GM19395 (cell line): ENCODE results near the gene DRD5.
"Not testable (repeated sequence)": the region's sequence is repeated elsewhere in the genome, so short reads cannot be mapped to it uniquely, and the experiment has no call there.

Source experiments
- ATAC-seq: cut with Tn5 transposase; IDR thresholded peaks from one replicate; pipeline ENCODE4 v1.9.1; 2021; ENCODE audit warnings: mild to moderate bottlenecking, moderate library complexity; ENCODE audit not compliant: unreplicated experiment

Gene DRD5

GRCh38 chr4:9781343-9782135, at the start of gene DRD5:
DRD5 (plus strand) TSS chr4:9781634; CDS start chr4:9782030, 396 bp downstream.
- ATAC-seq = no peak

DNA sequence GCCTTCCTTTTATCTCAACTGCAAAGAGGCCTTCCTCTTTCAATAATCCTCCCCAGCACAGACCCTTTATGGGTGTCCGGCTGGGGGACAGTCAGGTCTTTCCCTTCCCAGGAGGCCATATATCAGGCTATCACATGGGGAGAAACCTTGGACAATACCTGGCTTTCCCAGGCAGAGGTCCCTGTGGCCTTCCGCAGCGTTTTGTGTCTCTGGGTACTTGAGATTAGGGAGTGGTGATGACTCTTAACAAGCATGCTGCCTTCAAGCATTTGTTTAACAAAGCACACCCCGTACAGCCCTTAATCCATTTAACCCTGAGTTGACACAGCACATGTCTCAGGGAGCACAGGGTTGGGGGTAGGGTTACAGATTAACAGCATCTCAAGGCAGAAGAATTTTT, 49.2 kb upstream of the DRD5 start:
- not testable (repeated sequence) for ATAC-seq

- no peak for ATAC-seq
These were observed 45.9 kb upstream of the DRD5 start for GRCh38 chr4:9735515-9735914.

DNA sequence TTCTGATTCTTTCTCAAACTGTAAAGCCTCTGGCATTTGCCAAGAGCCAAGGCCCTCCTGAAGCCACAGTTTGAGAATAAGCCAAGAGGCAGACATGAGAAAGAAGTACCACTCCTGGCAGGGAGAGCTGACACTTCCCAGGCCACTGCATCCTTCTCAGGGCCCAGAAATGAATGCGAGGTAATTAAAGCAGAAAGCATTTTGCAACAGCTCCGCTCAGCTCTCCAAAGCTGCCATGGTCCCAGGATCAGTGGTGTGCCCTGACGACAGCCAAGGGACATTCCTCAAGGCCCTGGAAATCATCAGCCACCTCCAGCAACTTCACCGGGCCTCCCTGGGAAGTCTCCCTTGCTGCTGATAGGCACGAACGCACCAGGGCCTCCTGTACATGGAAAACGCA, 44.2 kb upstream of the DRD5 start:
- ATAC-seq = not testable (repeated sequence)

GRCh38 chr4:9743789-9744188, 37.6 kb upstream of the DRD5 start:
- not testable (repeated sequence) for ATAC-seq

GRCh38 chr4:9745782-9746181, 35.7 kb upstream of the DRD5 start:
- ATAC-seq = no peak

DNA sequence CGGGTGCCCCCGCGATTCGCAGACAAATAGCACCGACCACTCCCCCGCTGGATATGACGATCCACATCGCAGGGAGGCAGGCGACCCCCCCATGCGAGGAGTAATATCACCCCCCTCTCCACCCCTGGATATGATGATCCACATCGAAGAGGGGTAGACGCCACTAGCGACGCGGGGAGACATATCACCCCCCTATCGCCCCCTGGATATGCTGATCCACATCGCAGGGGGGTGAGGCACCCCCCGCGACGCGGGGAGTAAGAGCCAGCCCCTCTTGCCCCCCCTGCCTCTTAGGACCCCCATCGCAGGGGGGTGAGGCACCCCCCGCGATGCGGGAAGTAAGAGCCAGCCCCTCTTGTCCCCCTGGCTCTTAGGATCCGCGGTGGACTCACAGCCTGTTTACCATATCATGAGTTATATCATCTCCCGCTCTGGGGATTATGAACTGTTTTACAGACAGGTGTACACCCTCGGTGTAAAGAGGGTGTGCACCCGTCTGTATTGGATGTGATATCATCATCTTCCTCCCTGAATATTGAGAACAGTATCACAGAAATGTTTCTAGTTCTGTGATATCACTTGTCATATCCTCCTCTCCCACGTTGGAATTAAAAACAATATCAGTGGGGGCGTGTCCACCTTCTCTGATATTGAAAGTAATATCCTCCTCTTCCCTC, 22.7 kb upstream of the DRD5 start:
- ATAC-seq = no peak

- ATAC-seq = no peak
These were observed 18.5 kb upstream of the DRD5 start for GRCh38 chr4:9762823-9763475.

GRCh38 chr4:9764155-9764696, 17.2 kb upstream of the DRD5 start:
- ATAC-seq = no peak

GRCh38 chr4:9765091-9765490, 16.3 kb upstream of the DRD5 start:
- ATAC-seq = no peak

- ATAC-seq = no peak
These were observed 12.1 kb upstream of the DRD5 start for GRCh38 chr4:9769321-9769720.

GRCh38 chr4:9771034-9771433, 10.4 kb upstream of the DRD5 start:
- no peak for ATAC-seq

DNA sequence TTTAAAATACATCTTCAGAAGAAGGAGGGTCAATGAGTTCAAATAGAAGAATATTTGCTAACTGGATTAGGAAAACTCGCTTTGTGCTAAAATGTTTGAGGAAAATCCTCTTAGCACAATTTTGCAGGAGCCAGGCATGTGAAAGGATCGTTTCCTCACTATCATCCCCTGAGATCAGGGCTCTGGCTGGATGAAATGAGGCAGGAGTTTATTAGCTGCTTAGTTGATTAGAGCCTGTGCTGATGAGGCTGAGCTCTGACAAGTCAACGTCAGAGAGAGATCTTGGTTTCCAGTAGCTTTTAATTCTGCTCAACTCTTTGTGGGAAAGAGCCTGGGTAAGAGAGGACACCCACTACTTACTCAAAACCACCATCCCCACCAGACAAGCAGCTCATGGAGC, 8.0 kb upstream of the DRD5 start:
- no peak for ATAC-seq

DNA sequence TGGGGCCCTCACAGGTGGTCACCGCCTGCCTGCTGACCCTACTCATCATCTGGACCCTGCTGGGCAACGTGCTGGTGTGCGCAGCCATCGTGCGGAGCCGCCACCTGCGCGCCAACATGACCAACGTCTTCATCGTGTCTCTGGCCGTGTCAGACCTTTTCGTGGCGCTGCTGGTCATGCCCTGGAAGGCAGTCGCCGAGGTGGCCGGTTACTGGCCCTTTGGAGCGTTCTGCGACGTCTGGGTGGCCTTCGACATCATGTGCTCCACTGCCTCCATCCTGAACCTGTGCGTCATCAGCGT, 652 bp downstream of the DRD5 start:
- ATAC-seq = no peak

DNA sequence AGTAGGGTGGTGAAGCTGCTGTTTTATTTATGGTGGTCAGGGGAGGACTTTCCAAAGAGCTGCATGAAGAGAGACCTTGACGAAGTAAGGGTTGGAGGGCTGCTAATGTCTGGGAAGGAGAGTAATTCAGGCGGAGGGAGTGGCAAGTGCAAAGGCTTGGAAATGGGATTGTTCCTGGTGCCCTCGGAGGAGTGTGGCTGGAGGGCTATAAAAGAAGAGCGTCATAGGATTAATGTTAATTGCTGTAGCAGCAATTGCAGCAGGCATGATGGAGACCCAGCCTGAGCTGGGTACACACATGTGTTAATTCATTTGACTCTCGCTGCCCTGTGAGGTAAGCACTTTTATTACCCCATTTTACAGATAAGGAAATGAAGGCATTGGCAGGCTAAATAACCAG, 4.5 kb downstream of the DRD5 start:
- not testable (repeated sequence) for ATAC-seq

- ATAC-seq = no peak
These were observed 10.9 kb downstream of the DRD5 start for GRCh38 chr4:9792381-9792780.

DNA sequence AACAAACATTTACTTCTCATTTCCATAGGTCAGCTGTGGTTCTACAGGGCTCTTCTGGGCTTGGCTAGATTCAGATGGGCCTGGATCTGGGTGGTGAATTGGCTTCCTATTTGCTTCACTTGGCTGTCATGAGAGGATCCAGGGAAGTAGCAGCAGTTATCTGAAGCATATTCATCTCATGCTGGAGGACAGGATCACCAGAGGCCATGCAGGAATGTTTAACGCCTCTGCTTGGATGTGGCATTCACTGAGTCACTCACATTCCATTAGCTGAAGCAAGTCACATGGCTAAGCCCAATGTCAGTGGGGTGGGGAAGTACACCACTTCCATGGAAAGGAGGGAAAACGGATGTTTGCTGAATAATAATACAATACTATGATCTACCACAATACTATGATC, 15.2 kb downstream of the DRD5 start:
- ATAC-seq = not testable (repeated sequence)

DNA sequence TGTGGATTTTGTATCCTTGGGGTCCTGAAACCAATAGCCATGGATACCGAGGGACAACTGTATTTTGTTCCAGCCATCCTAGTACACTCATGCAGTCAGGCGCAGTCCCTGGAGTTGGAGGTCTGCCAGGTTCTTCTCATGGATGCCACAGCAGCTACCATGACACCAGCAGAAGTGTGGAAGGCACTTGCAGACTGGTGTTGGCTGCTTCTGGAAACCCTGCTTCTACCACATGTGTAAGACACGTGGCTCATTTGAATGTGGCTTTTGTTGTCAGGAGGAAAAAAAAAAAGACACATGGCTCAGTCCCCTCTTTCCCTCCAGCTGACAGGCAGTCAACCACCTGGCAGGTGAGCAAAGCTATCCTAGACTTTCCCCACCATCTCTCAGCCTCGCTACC, 19.4 kb downstream of the DRD5 start:
- no peak for ATAC-seq

- ATAC-seq = no peak
These were observed 23.5 kb downstream of the DRD5 start for GRCh38 chr4:9804918-9805317.

GRCh38 chr4:9808077-9808476, 26.6 kb downstream of the DRD5 start:
- no peak for ATAC-seq

- ATAC-seq = no peak
These were observed 30.4 kb downstream of the DRD5 start for GRCh38 chr4:9811806-9812205.
